ENCODE results near the gene CYB561.

DNA sequence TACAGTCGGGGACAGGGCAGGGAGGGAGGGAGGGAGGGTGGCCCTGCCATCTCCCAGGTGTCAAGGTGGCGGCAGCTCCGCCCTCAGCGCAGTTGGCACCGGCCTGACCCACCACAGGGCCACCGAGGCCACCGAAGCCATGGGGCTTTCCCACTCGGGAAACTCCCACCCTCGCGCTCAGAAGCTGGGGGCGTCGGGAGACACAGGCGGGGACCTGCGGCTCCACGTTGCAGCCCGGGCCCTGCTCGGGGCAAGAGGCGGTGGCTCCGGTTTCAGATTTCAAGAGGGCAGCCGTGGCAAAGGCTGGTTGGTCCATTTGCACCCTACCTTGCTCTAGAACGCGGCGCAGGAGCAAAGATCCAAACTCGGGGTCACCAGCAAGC lies 544 bp downstream of the CYB561 start:
- no peak for TF ChIP-seq CTCF (conservative IDR thresholded peaks at IDR 0.05; ENCODE audit: low read depth, low read length)
- TF ChIP-seq EZH2phosphoT487 (IDR thresholded peaks at IDR 0.05; ENCODE audit: borderline replicate concordance, low read length), result no peak
- TF ChIP-seq EZH2 (IDR thresholded peaks at IDR 0.05; ENCODE audit: low read length, unreplicated experiment), result no peak
